GM21381 (cell line): ENCODE data around the gene FBXL2.
"Not testable (repeated sequence)": the region's sequence is repeated elsewhere in the genome, so short reads cannot be mapped to it uniquely, and the experiment has no call there.

Experiments
- ATAC-seq: cut with Tn5 transposase; IDR thresholded peaks from one replicate; pipeline ENCODE4 v1.9.1; 2021; ENCODE audit warnings: mild to moderate bottlenecking, moderate library complexity; ENCODE audit not compliant: unreplicated experiment

Gene FBXL2

DNA sequence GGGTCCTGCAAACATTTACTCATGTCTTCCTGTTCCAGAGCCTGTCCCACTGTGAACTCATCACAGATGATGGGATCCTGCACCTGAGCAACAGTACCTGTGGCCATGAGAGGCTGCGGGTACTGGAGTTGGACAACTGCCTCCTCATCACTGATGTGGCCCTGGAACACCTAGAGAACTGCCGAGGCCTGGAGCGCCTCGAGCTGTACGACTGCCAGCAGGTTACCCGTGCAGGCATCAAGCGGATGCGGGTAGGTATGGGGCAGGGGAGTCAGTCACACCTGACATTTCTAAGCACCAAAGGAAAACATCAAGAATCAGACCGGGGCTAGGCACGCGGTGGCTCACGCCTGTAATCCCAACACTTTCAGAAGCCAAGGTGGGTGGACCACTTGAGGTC is 106.7 kb downstream of the FBXL2 start:
- no peak for ATAC-seq

DNA sequence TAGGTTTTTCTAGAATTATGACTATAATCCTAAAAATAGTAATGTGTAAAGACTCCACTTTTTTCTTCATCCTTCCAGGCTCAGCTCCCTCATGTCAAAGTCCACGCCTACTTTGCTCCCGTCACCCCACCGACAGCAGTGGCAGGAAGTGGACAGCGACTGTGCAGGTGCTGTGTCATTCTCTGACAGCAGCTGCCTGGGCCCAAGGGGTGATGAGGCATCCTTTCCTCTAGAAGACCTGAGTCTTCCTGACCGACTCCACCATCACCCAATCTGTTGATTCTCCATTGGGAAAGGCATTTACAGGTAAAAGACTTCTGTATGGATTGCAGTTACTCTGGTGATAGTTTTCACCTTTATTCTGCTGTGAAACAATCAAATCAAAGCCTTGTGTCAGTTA is 108.2 kb downstream of the FBXL2 start:
- ATAC-seq, result no peak

DNA sequence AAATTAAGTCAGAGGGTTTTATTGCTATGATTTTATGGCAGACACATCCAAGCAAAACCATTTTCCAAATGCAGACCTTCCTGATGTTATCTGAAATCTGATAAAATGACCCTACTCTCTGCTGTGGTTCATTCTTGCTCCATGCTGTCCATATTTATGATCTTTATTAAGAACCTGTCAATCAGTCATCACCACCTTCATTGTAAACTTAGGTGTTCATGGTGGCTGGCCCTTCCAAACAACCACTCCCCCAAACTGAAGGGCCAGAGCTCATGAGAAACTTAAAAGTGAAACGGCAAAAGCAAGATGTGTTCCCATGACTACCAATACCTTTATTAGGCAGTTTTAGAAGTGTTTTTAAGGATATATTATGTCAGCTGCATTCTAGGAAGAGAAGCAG is 109.4 kb downstream of the FBXL2 start:
- no peak for ATAC-seq

DNA sequence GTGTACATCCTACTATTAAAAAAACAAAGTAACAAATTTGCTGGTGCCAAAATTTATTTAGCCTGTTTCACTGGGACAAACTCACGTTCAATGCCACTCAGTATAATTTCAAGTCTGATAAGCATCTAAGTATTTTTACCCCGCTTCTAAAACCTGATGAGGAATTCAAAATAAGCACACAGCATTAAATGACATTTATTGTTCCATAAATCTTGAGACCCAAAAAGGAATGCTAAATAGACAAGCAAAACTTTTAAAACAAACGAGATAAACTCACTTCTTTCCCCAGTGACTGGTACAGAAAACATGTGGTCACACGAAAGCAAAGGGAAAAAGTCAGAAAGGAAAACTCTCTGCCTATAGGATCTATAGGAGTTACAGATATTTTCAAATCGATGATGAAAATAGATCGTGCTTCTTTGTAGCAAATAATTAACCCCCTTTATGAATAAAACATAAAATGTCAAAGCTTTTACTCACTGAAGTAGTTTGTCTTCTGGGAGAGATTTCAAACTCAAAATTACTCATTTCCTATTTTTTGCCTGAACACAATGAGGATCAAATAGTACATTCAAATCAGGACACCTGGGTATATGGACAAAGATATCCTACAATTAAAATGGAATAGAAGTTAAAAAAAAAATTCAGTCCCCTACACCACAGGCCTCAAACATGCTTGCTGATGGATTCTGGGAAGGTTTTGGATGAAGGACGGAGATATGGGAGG is 111.3 kb downstream of the FBXL2 start:
- ATAC-seq, result no peak

DNA sequence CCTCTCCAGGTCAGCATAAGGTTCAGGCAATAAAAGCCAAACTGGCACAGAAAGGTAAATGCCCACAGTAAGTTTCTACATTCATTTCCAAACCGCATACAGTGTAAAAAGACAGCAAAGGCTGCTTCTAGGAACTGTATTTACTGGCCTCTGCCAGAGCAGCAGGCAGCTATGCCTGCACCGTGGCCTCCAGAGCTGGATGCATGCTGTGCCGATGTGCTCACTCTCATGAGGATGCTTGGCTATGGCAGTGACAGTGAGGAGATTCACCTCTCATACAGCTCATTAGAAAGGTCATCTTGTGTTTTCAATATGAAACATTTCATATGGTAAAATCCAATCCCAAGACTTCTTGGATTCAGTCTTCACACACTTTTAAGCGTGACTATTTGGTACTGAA is 112.7 kb downstream of the FBXL2 start:
- ATAC-seq, result no peak

DNA sequence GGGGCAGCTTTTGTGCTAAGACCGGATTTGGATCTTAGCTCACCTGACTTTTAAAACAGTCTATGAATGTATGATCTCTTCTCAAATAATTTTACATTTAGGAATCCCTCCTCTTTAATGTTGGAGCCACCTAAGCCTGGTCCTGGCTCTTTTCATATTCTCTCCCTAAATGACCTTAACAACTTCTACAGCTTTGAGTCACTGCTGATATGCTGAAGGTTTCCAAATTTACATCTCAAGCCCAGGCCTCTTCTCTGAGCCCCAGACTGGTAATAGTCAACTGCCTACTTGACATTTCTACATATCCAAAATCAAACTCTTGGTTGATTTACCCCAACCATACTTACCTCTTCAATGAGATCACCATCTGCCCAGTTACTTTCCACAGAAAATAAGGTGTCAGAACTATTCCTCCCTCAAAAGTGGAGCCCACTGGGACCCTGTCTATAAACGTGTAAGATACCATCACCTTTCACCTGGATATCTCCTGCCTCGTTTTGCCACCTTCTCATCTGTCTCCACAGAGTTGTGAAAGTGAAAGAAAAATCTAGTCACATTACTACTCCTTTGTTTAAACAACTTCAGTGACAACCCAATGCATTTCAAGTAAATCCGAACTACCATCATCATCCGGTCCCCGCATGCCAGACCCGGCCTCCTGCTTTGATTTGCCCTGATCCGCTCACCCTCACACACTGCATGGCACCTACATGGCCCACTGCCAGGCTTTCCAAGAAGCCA is 114.2 kb downstream of the FBXL2 start:
- no peak for ATAC-seq

DNA sequence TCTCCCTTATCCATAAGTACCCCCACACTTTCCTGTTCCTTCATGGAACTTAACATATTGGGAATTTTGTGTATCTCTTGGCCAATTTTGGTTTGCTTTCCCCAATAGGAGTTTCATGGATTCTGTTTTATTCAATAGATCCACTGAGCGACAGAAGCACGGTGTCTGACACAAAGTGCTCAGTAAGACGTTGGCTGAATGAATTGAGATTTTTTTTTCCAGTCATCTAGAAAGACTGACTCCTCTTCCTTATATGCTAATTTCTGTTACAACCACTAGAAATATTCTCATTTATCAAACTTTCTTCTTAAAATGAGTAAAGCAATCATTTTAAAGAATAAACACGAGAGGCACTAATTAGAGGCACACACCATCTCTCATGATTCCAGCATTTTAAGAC is 114.9 kb downstream of the FBXL2 start:
- ATAC-seq, result no peak

DNA sequence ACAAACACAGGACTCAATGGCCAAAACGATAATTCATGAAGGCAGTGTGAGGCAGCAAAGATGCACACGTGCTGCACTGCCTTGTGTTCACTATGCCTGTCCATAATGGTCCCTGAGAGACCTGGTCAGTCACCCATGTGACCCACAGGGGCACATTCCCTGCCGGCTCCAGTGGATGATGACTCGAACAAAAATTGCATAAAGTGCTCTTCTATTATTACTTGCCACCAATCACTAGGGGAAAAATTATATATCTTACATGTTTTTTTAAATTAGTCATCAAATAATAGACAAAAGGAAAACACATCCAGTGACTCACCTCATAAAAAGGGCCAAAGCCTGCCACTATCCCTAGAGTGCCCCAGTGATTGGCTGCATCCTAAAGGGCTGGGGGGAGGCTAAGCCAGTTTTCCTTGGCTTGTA is 115.5 kb downstream of the FBXL2 start:
- no peak for ATAC-seq

DNA sequence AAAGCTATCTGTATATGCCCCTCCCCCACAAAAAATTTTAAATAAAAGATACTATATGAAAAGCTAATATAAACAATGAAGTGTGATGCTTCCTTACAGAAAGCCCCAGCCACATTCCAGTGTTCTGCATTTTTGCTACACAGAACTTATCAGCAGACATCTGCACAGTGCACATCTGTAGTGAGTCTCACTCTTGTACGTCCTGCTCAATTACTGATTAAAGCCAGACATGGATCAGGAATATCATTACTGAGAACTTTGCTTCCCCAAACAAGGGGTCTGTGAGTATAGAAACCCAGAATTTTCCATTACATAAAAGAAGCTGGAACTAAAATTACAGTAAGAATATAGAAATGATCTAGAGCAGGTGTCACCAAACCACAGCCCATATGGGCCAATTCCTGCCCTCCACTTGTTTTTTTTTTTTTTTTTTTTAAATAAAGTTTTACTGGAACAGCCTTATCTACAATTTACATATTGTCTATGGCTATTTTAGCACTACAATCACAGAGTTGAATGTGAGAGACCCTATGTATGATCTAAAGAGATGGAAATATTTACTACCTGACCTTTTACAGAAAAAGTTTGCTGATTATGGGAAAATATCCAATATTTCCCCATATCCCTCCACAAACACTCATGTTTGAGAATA is 117.3 kb downstream of the FBXL2 start:
- no peak for ATAC-seq

DNA sequence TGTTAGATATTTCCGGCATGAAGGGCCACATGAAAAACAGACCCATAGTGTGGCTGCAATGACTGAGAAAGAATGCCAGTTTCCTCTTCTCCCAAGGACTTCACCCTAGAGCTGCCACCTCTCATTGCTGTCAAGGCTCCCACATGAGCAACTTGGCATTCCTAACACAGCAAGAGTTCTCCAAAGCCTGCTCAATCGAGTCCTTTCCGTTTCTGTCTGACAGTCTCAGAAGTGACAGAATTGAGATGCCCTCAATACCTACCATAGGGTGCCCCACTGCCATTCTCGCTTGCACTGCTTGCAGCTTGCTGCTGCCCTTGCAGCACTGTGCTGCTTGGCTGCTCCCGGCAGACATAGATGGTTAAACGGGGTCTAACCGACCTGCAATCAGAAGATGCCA is 118.7 kb downstream of the FBXL2 start:
- ATAC-seq, result no peak

DNA sequence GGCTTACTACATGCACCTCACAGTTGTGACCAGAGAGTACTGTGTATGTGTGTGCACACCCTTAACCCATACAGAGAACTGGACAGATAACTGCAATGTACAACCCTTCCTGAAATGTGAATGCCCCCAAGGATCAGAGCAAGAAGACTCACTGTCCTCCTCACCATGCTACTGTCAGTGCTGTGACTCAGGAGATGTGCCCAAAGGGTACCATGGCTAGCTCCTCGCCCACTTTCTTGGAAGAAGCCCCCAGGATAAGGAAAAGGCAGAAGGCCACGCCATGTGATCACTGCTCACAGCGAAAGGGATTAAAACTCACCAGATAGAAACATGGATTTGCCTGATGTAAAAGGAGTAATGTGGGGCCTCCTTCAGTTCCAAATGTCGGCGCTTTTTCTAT is 121.2 kb downstream of the FBXL2 start:
- ATAC-seq, result no peak

DNA sequence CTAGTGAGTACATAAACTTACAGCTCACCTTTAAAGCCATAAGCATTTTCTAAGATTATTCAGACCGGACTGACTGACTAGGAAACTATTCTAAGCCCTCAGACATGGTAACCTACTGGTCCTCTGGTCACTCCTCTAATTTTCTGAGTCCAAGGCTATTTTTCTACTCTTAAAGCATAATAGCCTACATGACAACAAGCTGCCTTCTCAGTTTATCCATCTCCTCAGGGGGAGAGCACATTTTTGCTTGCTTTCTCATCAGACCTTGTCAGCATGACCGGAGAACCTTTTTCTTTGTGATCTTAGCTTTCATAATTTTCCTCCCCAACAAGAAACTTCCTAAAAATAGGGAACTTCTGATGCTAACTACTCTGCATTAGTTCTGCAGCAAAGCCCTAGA is 124.5 kb downstream of the FBXL2 start:
- ATAC-seq, result no peak

DNA sequence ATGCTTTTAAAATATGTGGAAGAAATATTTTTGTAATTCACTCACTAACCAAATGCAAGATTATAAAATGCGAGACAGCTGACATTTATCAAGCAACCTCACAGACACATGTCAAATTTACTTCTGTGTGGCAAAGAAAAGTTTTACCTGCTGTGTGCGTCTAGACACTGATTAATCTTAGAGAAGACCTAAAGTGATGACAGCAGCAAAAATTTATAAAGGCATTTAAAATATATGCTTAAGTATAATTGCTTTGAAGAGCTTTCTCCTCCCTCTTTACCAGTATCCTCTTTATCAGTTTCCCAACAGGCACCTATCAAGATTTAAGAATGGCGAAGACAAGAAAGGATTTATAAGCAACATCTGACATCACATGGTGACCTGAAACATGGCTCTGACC is 125.7 kb downstream of the FBXL2 start:
- no peak for ATAC-seq

DNA sequence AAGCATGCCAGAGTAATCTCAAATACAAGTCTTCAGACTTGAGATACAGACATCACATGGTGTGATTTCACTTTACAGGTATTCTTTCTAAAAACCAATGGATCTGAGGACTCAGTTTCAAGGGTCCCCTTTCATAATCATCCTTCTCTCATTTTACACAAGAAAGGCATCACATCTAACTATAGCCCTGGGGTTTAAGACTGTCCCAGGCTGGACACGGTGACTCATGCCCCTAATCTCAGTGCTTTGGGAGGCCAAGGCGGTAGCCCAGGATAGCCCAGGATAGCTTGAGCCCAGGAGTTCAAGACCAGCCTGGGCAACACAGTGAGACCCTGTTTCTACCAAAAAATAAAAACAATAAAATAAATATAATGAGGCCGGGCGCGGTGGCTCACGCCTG is 126.5 kb downstream of the FBXL2 start:
- no peak for ATAC-seq

DNA sequence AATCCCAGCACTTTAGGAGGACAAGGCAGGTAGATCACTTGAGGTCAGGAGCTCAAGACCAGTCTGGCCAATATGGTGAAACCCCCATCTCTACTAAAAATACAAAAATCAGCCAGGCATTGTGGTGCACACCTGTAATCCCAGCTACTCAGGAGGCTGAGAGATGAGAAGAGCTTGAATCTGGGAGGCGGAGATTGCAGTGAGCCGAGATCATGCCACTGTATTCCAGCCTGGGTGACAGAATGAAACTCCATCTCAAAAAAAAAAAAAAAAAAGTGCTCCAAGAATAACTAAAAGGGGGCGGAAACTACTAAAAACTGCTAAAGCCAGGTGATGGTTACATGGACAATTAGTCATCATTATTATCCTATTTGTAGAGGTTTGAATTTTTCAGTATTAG is 133.6 kb downstream of the FBXL2 start:
- not testable (repeated sequence) for ATAC-seq

DNA sequence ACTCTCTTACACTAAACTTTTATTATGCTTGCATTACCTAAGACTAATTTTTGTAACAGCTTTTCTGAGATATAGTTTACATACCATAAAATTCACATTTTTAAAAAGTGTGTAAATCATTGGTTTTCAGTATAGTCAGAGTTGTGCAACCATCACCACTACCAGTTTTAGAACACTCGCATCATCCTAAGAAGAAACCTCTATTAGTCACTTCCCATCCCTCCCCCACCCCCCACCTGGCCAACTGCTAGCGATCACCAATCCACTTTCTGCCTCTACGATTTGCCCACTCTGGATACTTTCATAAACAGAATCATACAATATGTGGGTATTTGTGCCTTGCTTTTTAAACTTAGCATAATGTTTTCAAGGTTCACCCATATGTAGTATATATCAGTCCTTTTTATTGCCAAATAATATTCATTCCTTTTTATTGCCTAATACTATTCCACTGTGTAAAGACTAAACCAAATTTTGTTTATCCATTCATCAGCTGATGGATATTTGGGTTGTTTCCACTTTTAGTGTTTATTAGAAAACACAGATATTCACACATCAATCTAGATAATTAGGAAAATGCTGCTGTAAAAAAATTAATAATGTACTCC is 139.9 kb downstream of the FBXL2 start:
- ATAC-seq, result no peak

DNA sequence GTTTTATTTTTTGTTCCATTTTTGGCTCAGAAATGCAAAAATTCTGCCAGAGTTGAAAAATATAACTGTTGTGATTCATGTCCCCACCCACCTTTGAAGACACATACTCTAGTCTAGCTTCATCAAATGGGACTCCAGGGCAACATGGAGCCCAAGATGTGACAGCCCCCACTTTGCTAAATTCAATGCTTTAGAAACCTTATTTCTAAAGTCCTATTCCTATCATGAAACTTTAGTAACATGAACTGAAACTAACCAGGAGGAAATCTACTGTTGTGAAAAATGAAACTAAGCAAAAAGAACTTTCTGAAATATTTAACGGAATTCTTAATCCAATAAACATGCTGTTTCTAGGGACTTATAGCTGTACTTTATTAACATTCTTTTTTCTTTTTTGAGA is 142.7 kb downstream of the FBXL2 start:
- peak; percentile 70 for ATAC-seq

DNA sequence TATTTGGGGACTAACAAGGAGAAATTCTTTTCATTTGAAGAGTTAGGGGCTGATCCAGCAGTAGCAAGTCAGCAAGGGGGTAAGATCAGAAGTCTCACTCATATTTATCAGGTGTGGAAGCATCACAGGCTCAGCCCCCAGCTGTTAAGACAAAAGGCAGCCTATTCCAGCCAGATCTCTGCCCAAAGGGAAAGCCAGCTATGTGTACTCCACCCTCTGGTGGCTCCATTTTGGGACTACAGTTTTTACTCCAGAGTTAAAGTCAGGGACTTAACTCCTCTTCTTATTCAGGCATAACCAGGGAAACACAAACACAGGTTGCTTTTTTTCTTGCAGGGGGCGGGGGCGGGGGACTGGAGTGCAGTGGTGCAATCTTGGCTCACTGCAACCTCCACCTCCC is 143.7 kb downstream of the FBXL2 start:
- ATAC-seq, result no peak

DNA sequence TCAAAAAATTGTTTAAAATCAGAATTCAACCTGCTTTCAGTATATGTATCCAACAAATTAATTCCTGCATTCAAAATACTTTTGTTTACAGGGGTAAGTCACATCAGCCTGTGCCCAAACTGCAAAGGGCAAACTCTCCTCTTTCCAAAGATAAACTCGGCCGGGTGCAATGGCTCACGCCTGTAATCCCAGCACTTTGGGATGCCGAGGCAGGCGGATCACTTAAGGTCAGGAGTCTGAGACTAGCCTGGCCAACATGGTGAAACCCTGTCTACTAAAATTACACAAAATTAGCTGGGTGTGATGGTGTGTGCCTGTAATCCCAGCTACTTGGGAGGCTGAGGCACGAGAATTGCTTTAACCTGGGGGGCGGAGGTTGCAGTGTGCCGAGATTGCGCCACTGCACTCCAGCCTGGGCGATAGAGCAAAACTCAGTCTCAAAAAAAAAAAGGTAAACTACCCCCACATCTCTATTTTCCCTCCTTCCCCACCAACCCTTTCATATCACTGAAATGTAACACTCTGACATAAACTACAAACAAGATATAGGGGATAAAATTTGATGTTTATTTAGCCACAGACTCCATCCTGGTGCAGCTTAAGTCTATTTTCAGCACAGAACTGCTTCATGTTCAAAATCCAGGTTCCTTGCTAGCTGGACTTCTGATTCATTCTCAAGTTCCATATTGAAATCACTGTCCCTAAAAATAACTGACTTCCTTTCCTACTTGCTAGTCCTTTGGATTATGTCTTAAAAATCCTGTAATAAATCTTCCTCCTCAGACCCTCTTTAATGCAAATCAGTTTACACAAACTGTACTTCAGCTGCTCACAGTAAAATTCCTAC is 147.6 kb downstream of the FBXL2 start:
- ATAC-seq, result no peak

DNA sequence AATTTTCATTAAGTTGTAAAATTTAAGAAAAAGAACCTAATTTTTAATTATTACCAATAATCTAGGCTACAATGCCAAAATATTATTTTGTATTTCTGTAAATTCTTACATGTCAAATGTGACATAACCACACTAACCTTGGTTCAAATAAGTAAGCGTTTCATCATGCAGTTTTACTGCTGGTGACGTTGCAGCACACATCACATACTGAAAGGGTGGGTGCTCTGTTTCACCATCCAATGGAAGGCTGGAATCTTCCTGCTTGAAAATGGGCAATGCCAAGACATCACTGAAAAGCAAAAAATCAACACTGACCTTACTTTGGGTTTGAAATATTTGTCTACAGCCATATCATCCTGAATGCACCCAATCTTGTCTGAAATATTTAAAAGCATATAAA is 148.2 kb downstream of the FBXL2 start:
- no peak for ATAC-seq

DNA sequence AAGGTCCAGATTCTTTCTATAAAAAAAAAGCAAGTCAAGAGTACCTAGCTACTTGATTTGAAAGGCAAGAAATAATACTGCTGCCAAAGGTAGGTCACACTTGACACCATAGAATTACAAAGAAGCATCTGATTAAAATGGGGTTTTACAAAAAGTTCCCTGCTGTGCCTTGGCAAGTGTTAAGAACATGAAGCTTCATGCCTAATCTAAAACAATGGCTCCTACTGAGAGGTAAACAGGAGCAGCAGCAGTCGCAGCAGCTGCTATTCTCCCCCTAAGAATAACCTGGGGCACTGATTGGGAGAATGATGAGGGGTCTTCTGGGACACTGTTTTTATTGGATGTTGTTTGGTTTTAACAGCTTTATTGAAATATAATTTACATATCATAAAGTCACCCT is 148.8 kb downstream of the FBXL2 start:
- ATAC-seq, result no peak
